ENCODE data around the gene REPS1. TPM values are rescaled to one million over a fixed set of nuclear protein-coding genes. Genes with fewer than 3 reads are reported as not detected.
A peak's percentile ranks its signal among the peaks of the same experiment; 100 is the strongest.

REPS1 gene
- total RNA-seq, 1 experiment from 2014 or later = 55.1 TPM

DNA sequence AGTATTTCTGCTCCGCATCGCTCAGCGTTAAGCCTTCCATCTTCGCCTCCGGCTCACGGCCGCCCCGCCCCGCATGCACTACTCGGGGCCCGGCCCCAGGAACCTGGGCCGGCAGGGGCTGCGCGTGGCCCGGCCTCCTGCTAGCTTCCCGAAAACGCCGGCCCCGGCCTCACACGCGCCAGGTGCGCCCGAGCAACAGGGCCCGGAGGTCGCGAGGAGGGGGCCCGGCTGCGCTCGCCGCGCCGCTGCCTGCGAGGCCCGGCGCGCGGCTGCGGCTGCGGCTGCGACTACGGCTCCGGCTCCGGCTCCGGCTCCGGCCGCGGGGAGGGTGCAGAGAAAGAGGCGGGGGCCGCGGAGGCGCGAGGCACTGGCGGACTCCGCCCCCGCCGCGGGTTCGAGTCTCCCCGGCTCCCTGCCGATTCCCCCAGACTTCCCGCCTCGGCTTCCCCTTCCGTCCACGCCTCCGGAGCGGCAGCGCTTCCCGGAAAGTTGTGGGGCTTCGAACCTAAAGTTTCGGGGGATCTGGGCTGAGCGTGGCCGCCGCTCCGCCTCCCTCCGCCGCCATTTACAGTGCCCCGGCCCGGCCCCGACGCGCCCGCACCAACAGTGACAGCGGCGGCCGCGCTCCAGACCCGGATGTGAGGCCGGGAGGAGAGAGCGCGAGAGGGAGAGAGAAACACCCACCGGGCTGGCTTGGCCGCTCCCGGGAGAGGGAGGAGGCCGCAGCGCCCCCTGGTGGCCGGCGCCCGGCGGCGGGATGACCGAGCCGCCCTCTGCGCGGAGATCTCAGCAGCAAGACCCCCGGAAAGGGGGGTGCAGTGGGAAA lies at the start of gene REPS1 (continued):
- TF ChIP-seq FOXK1 (CRISPR knock-in tag; IDR thresholded peaks at IDR 0.05) = peak; percentile 78
- peak; percentile 93 for TF ChIP-seq ETV6 (CRISPR knock-in tag; IDR thresholded peaks at IDR 0.05)
- peak; percentile 64; the same call in 1 of the 2 replicates for TF ChIP-seq CREB1 (CRISPR knock-in tag; IDR thresholded peaks at IDR 0.05)
- TF ChIP-seq E2F4 (CRISPR knock-in tag; IDR thresholded peaks at IDR 0.05; ENCODE audit: borderline replicate concordance, low read depth) = no peak
- TF ChIP-seq NFATC4 (CRISPR knock-in tag; IDR thresholded peaks at IDR 0.05) = no peak
- TF ChIP-seq CBFB (CRISPR knock-in tag; IDR thresholded peaks at IDR 0.05; ENCODE audit: low read depth) = peak; percentile 83; the same call in 1 of the 2 replicates
- TF ChIP-seq, protein P1, sequence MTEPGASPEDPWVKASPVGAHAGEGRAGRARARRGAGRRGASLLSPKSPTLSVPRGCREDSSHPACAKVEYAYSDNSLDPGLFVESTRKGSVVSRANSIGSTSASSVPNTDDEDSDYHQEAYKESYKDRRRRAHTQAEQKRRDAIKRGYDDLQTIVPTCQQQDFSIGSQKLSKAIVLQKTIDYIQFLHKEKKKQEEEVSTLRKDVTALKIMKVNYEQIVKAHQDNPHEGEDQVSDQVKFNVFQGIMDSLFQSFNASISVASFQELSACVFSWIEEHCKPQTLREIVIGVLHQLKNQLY (CRISPR knock-in tag; IDR thresholded peaks at IDR 0.05) = no peak
- 0 out of 2 replicates have a peak, but pooled peaks have one; percentile 23 for TF ChIP-seq ATF1 (CRISPR knock-in tag; IDR thresholded peaks at IDR 0.05)
- 0 out of 2 replicates have a peak, but pooled peaks have one; percentile 25 for TF ChIP-seq ZBTB43 (CRISPR knock-in tag; IDR thresholded peaks at IDR 0.05)
- TF ChIP-seq ZNF121 (CRISPR knock-in tag; IDR thresholded peaks at IDR 0.05) = peak; percentile 47; the same call in 1 of the 2 replicates
- peak; percentile 63 for TF ChIP-seq MAX (CRISPR knock-in tag; IDR thresholded peaks at IDR 0.05)
- TF ChIP-seq, protein P2, sequence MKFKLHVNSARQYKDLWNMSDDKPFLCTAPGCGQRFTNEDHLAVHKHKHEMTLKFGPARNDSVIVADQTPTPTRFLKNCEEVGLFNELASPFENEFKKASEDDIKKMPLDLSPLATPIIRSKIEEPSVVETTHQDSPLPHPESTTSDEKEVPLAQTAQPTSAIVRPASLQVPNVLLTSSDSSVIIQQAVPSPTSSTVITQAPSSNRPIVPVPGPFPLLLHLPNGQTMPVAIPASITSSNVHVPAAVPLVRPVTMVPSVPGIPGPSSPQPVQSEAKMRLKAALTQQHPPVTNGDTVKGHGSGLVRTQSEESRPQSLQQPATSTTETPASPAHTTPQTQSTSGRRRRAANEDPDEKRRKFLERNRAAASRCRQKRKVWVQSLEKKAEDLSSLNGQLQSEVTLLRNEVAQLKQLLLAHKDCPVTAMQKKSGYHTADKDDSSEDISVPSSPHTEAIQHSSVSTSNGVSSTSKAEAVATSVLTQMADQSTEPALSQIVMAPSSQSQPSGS (CRISPR knock-in tag; IDR thresholded peaks at IDR 0.05; ENCODE audit: borderline replicate concordance, low read depth) = 0 out of 2 replicates have a peak, but pooled peaks have one; percentile 50
- TF ChIP-seq EMX1 (CRISPR knock-in tag; IDR thresholded peaks at IDR 0.05) = no peak
- TF ChIP-seq FOXP1 (CRISPR knock-in tag; IDR thresholded peaks at IDR 0.05; ENCODE audit: borderline replicate concordance) = peak; percentile 83
- peak; percentile 79; the same call in 1 of the 2 replicates for TF ChIP-seq ZBTB21 (CRISPR knock-in tag; IDR thresholded peaks at IDR 0.05; ENCODE audit: borderline replicate concordance)
- no peak for TF ChIP-seq OVOL2 (CRISPR knock-in tag; IDR thresholded peaks at IDR 0.05; ENCODE audit: borderline replicate concordance)
- peak; percentile 76 for TF ChIP-seq TP53 (CRISPR knock-in tag; IDR thresholded peaks at IDR 0.05)
- TF ChIP-seq GABPB1 (CRISPR knock-in tag; IDR thresholded peaks at IDR 0.05) = peak; percentile 69; the same call in 1 of the 2 replicates
- TF ChIP-seq SP1 (CRISPR knock-in tag; conservative IDR thresholded peaks at IDR 0.05) = peak; percentile 43; the same call in 1 of the 2 replicates
- TF ChIP-seq ZSCAN18 (CRISPR knock-in tag; IDR thresholded peaks at IDR 0.05) = no peak
- no peak for TF ChIP-seq MXD4 (CRISPR knock-in tag; IDR thresholded peaks at IDR 0.05; ENCODE audit: borderline replicate concordance)
